ENCODE data around the gene DAP.
"Not testable (repeated sequence)": the region's sequence is repeated elsewhere in the genome, so short reads cannot be mapped to it uniquely, and the experiment has no call there.

Gene DAP

DNA sequence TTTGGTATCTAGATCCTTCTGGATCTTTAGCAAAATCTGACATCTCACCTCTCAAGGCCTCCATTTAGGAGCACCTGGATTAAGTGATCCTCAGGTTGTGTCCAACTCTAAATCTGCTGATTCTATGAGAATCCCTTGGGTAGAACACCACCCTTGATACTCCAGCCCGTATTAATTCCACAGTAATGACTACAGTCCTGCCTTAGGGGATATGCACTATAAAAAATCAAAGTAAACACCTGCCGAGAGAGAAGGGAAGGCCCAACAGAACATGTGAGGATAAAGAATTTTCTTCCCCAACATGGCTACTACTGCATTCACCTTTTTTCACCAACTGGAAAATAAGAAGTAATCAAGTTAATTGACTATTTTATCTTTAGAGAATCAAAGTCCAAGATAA lies 27.6 kb downstream of the DAP start:
- DNase-seq = no peak

DNA sequence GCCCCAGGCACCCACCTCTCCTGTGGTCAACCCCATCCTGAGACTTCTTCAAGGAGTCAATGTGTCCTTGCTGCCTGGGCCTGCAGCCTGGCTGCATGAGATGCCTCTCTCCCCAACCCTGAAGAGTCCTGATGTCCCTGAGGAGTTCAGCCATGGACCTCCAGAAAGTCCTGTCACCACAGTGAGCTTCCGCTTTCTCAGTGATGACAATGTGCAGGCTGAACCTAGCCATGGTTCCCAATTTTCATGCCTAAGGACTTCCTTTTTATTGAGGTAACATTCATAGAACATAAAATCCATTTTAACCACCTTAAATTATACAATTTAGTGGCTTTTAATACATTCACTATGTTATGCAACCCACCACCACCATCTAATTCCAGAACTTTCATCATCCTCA lies 29.1 kb downstream of the DAP start:
- DNase-seq = no peak

DNA sequence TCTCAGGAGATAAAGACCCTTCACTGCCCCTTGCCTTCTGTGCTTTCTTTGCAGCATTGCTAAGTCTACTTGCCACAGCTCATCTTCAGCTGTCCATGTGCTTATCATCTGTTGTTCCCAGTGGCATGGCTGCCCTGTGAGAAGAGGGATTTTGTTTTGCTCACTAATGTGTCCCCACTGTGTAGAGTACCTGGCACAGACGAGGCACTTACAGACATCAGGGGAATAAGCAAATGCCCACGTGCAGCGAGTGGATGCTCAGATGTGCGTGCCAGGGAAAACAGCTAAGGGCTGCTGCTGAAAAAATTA lies 31.0 kb downstream of the DAP start:
- no peak for DNase-seq

DNA sequence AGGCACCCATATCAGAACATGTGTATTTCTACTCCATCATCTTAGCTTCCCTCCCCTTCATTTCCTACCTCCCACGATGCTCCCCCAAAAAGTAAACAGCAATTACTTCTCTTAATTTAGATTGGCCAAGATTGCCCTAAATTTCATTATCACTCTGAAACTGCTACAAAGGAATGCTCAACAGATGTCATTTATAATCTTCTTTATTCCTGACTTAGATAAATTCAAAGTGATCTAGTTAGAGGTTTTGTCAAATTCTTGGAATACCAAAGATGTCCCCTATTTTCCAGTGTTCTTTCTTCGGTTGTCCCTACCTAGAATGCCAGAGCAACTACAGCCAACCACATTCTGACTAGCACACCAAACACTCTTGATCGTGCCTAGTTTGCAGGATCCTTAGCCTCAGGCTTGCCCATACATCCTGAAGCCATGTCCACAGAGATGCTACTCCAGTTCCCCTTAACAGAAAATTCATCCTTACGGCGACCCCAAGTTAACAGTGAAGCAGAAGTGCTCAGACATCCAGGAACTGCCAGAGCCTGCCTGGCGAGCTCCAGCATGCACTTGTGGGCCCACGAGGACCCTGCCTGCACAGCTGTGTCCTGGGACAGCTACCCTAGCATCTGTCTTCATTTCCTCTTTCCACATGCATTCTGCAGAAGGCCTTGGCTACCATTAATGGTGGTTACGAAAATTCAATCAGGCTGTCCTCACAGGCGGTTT lies 31.6 kb downstream of the DAP start:
- DNase-seq = no peak

GRCh38 chr5:10728679-10729078 lies 32.4 kb downstream of the DAP start:
- DNase-seq = no peak

DNA sequence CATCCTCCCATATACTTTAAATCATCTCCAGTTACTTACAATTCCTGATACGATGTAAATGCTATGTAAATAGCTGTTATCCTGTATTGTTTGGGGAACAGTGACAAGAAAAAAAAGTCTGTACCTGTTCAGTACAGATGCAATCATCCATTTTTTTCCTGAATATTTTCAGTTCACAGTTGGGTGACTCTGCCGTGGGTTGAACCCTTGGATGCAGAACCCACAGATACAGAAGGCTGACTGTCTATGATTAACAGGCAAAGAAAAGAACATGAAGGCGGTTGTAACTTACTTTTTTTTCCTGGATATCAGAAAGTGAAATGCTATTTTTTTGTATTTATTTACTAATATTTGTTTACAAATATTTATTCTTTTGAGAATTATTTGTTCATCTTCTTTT lies 33.2 kb downstream of the DAP start:
- DNase-seq = no peak

DNA sequence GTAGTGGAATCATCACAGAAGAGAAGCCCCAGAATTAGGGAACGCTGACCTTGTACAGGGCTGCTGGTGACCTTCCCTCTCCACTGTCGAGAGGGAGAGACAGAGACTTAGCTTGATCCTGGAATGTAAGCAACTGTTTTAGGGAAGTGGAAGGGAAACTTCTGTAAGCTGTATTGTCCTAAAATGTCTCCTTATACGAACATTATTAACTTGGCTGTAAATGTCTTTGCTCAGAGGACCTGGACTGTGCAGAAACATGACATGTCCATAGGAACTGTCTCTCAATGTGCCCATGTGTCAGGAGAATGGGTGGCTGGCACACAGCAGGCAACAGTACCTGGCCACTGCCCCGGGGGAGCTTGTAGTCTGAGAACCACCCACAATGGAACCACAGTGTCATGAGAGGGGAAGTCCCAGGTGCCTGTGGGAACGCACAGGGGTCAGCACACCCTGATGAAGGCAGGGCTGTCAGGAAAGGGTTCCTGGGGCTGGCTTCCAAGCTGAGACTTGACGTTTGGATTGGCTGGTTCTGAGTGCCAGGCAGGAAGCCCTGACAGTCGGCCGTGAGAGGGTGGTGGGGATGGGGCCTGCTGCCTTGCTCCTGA lies 34.0 kb downstream of the DAP start:
- no peak for DNase-seq

DNA sequence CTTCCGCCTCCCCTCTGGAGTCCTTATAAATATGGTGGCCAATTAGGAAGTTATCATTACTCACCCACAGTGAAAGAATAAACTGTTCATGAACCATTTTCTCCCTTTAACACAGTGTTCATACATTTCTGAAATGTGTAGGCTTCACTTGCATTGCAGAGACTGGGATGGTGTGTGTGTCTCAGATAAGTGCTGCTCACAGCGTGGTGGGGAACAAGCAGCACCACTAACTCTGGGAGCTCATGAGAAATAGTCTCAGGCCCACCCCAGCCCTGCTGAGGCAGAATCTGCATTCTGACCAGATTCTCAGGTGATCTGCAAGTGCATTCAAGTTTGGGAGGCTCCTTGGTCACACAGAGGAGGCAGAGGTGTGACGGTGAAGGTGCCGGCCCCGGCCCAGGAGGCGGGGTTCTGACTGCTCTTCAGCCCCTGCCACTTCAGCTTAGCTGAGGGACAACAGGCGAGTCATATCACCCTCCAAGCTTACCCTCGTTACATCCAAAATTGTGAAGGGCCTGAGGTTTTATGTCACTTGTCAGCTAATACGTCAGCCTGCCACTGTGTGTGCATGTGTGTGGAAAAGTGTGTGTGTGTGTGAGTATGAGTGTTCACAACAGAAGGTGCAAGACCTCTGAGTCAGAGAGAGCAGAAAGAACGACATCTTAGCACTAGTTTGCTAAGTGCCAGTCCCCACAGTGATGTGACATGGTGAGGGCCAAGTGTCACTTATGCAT lies 34.7 kb downstream of the DAP start:
- DNase-seq = no peak

- no peak for DNase-seq
Observed at GRCh38 chr5:10725636-10726035, 35.4 kb downstream of the DAP start.

- DNase-seq = no peak
Observed at GRCh38 chr5:10724781-10725507, 36.1 kb downstream of the DAP start.

DNA sequence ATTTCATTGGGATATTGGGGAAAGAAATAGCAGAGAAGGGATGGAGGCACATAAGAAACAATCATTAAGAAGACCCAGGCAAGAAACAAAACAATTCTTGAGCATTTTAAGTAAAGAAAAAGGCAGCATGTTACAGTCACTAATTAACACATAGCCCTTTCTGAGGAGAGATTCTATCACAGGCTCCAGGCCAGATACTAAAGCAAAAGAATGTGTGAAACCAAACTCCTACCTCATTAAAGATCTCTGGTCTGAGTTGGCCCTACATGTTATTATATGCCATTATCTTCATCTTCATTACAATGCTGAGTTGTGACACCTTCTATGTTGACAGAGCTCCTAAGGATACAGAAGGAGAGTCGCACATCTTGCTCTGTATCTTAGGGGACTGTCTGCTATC lies 37.5 kb downstream of the DAP start:
- no peak for DNase-seq

- not testable (repeated sequence) for DNase-seq
Observed at GRCh38 chr5:10720766-10721165, 40.3 kb downstream of the DAP start.

DNA sequence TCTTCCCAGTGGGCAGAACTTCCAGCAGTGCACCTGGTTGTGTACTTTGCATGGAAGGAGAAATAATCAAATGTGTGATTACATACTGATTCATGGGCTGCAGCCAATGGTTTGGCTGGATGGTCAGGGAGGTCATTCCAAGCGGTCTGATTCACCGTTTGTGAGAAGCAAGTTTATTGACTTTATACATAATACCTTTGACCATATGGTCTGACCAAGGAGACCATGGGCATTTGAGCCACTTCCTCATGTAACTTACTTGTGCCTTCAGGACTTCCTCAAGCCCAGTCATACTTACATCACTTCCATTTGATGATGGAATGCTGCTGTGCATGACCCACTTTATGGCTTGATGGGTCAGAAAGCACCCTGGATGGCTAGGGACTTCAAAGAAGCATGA lies 41.1 kb downstream of the DAP start:
- no peak for DNase-seq

GRCh38 chr5:10718617-10719016 lies 42.4 kb downstream of the DAP start:
- peak; percentile 22 for DNase-seq

DNA sequence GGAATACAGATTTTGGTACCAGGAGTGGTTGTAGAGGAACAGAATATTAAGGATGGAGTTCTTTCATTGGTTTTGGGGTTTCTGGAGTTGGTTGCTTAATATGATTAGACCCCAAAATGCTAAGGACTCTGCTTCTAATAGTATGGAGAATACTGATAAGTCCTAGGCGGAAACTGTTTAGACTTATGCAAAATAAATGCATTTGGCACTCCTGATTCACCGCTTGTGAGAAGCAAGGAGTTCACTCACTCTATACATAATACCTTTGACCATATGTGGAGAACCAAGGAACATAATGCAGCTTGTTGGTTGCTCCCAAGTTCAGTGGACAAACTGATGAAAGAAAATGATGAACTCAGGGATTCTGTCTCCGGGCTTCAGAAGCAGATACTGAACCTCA lies 44.2 kb downstream of the DAP start:
- DNase-seq = not testable (repeated sequence)

GRCh38 chr5:10715605-10716290 lies 45.3 kb downstream of the DAP start:
- no peak for DNase-seq

DNA sequence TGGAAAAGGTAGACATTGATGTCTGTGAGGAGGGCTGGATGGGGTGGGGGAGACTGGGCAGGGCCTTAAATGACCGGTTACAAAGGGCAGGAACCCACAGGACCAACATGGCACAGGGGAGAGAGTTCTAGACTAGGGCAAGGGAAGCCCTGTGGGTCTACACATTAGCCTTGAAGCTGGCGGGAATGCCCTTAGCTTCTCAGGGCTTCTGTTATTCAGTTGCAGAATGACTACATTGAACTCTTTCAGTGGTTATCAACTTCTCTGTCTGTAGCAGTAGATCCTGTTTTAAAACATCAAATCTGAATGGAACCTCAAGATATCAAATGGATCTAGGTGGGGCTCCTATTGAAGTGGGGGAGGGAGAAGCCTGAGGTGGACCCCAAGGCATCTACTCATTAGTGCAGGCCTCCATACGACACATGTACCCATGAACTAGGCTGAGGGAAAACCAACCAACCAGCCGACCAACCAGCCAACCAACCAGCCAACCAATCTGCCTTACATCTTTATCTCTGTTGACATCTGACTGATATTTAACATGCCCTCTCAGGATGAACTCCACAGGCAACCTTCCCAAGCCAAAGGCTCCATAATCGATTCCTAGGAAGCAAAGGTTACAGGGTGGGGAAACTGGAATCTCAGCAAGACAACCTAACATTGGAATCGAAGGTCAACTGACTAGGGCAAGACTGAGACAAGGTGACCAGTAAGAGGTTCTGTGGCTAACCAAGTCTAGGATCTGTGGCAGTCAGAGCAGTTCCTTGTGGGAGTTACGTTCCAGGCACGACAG lies 48.3 kb downstream of the DAP start:
- no peak for DNase-seq

DNA sequence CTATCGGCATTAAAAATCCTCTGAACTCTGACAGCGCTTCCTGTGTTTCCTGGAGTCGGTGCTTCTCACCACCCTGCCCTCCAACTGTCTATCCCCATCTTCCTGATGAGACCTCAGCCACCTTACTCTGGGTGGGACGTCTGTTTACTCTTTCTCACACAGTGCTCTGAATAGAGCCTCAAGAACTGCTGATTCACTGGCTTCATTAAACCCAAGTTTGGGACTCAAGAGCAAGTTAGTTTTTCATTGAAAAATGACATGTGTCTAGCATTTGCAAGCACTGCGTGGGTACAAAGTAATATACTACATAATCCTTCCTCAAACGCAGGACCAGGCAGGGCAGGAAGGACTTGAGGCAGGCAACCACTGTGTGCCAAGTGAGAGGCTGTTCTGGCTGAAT lies 49.5 kb downstream of the DAP start:
- DNase-seq = no peak

- DNase-seq = no peak
Observed at GRCh38 chr5:10710513-10711128, 50.4 kb downstream of the DAP start.

GRCh38 chr5:10709933-10710332 lies 51.1 kb downstream of the DAP start:
- no peak for DNase-seq

DNA sequence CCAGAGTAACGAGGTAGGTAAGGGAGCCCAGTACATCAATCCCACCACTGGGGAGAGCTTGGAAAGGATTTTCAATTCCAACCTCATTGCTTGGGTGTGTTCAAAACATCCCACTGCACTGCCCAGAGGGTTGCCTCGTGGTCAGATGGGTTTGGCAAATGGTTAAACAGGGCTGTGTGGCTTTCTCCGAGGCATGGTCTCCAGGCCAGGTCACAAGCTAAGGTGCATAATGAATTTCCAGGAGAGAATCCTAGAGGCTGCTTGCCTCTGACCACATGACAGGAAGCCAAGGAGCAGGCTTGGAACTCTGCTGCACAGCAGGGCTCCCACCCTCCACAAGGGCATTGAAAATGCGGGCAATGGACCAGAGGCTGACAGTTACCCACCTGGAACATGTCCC lies 51.6 kb downstream of the DAP start:
- DNase-seq = no peak

All from NCI-H524 treated with DMSO at 0.1 percent for 48 hours (cell line).